NCI-H1105 treated with DMSO at 0.1 percent for 48 hours (cell line): ENCODE results near the gene DET1.
"Not testable (repeated sequence)": the region's sequence is repeated elsewhere in the genome, so short reads cannot be mapped to it uniquely, and the experiment has no call there.

Experiments
- DNase-seq: peaks from one replicate; lab custom pipeline; 2025; lab: John Stamatoyannopoulos, UW

Gene DET1

DNA sequence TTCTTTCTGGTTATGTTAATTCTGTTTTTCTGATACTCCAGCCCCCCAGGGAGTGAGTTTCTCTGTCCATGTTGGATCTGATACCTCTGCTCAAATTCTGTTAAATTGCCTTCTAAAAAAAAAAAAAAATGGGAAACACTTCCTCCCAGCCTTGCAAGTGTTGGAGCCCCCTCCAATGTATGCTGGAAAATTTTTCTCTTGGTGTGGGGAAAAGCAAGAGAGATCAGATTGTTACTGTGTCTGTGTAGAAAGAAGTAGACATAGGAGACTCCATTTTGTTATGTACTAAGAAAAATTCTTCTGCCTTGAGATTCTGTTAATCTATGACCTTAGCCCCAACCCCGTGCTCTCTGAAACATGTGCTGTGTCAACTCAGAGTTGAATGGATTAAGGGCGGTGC is 6.1 kb downstream of the DET1 start:
- DNase-seq = not testable (repeated sequence)

DNA sequence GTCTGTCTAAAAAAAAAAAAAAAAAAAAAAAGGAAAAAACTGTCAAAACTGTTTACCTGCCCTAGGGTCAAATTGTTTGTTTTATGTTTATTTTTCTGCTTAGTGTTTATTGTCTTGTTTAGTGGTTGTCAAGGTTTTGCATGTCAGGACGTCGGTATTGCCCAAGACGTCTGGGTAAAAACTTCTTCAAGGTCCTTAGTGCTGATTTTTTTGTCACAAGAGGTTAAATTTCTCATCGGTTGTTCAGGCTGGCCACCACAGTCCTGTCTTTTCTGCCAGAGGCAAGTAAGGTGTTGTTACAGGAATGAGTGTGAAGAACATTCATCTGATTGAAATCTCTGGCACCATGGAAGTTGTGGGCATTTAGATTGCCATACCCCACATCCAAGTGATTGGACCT is 7.0 kb downstream of the DET1 start:
- DNase-seq = no peak

DNA sequence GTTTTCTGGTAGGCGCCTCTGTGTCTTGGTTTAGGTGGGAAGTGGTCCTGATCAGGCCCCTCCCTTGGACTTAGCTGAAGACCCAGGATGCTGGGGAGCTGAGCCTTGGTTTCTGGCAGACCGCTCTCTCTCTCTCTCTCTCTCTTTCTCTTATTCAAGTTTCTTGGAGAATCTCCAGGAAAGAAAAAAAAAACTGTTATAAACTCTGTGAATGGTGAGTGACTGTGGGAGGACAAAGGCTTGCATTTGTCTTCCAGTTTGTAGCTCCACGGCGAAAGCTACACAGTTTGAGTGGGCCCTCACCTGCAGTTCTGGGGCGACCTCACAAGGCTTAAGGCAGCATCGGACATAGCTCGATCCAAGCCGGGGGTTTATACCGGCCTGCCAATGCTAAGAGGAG is 7.5 kb downstream of the DET1 start:
- DNase-seq = no peak

DNA sequence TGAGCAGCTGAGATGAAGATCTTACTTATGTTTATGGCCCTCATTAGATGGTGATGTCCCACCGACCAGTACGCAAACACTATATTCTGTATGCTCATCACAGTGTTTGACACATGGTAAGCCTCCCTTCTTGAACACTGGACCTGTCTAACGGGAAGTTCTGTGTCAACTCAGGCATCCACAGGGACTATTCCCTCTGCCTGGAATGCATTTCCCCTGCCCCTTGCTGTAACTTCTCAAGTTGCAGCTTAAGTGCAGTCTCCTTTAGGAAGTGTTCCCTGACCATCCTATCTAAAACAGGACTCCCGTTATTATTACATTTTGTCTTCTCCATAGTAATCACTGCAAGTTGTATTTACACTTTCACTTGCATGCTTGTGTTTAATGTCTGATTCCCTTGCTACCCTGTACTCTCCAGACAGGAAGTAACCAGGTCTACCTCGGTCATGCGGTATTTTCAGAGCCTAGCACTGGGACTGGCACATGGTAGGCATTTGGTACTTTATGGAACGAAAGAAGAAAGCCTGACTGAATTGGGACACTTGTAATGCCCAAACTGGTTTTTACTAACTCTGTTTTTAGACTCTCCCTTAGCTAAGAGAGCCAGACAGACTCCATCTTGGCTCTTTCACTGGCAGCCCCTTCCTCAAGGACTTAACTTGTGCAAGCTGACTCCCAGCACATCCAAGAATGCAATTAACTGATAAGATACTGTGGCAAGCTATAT is 8.7 kb downstream of the DET1 start:
- no peak for DNase-seq

DNA sequence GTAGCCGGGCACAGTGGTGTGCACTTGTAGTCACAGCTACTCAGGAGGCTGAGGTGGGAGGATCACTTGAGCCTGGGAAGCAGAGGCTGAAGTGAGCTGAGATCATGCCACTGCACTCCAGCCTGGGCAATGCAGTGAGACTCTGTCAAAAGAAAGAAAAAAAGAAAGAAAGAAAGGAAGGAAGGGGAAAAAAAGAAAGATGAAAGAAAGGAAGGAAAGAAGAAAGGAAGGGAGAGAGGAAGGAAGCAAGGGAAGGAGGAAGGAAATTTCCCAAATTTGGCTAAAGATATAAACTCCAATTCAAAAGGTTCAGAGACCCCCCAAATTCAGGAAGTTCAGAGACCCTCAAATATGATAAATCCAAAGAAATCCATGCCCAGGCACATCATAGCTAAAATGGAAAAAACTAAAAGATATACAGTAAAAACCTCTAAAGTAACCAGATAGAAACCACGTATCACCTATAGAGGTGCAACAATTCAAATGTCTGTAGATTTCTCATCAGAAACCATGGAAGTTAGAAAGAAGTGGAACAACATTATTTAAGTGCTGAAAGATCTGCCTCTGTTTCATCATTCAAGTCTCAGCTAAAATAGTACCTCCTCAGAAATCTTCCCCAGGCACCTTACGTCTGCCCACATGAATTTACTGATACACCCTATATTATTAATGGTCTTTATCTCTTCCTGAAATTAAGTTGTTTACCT is 10.7 kb downstream of the DET1 start:
- DNase-seq = no peak

DNA sequence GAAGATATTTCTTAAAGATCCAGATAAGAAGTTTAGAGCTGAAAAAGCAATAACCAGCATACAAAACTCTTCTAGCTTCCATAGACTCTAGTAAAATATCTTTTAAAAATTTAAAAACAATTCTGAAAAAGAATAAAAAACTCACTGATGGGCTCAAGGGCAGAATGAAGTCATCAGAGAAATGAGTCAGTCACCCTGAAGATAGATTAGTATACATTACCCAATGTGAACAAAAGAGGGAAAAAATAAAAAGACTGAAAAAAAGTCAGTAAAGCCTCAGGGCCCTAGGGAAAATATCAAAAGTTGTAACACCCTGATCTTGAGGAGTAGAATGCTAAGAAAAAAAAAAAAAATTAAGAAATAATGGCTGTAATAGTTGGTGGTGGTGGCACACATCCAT is 11.4 kb downstream of the DET1 start:
- no peak for DNase-seq

DNA sequence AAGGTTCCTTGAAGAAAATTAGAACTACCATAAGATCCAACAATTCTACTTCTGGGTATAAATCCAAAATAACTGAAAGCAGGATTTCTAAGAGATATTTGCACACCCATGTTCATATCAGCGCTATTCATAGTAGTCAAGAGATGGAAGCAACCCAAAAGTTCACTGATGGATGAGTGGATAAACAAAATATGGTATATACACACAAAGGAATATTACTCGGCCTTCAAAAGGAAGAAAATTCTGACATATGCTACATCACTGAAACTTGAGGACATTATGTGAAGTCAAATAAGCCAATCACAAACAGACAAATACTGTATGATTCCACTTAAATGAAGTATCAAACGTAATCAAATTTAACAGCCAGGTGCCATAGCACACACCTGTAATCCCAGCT is 13.1 kb downstream of the DET1 start:
- no peak for DNase-seq

DNA sequence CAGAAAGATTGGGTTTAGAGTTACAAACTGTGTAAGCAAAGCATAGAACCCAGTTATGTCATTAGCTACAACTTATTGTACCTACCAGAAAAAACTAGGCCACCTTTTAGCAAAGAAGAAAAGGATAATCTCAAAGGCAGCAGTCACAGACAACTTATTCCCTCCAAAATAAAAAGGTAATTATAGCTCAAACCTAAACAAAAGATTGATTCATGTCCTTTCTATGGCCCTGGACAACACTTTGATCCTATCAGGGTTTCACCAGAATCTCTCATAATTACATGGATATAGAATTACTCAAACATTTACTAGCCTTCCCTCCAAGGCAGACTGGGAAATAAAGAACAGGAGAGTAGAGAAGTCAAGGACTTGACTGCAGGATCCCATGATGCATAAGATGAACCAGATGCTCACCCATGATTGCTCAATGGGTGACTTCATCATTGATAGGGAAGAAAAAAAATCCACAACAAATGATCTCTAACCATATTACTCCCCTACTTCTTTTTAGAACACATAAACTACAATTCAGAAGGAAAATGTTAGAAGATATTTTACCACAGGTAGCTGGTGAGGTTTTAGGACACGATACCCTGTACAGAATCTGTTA is 17.4 kb downstream of the DET1 start:
- no peak for DNase-seq

DNA sequence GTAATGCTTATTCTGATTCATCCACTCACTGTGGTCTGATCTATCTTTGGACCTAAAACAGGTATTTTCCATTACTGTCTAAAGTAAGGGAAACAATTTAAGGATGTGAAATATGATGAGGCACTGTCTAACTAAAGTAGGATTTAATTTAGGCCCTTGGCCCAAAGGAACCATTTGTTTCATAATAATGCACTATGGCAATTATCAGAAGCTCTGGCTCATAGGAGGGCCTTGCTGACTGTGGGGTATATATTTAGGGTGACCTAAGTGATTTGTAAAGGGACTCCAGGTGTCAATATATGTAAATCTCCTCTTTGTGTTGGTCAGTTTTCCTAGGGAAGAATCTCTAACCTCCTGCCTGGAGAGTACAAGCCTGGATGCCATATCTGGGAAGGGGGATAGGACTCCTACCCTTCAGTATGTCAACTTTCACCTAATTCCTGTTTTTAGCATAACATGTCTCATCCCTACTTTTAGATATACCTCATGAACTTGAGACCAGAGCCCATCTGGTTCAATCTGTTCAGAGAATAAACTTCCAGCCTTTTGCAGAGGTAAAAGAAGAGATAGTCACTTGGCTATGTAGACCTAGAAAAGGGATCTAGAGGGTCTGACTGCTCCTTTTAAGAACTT is 20.1 kb downstream of the DET1 start:
- no peak for DNase-seq

DNA sequence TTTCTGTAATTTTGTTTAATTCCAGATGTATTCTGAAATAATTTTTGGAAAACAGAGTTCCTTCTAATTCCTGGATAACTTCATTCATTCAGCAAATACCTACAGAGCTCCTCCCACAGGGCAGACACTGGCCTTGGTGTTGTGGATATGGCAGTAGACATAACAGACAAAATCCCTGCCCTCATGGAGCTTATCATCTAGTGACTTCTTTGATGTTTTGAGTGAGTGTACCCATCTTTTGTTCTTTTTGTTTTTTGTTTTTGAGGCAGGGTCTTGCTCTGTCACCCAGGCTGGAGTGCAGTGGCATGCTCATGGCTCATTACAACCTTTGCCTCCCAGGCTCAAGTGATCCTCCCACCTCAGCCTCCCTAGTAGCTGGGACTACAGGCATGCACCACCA is 21.1 kb downstream of the DET1 start:
- DNase-seq = no peak

DNA sequence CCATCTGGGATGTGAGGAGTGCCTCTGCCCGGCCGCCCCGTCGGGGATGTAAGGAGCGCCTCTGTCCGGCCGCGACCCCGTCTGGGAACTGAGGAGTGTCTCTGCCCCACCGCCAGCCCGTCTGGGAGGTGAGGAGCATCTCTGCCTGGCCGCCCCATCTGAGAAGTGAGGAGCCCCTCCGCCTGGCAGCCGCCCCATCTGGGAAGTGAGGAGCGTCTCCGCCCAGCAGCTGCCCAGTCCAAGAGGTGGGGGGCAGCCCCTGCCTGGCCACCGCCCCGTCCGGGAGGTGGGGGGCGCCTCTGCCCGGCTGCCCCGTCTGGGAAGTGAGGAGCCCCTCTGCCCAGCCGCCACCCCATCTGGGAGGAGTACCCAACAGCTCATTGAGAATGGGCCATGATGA is 22.4 kb downstream of the DET1 start:
- not testable (repeated sequence) for DNase-seq

DNA sequence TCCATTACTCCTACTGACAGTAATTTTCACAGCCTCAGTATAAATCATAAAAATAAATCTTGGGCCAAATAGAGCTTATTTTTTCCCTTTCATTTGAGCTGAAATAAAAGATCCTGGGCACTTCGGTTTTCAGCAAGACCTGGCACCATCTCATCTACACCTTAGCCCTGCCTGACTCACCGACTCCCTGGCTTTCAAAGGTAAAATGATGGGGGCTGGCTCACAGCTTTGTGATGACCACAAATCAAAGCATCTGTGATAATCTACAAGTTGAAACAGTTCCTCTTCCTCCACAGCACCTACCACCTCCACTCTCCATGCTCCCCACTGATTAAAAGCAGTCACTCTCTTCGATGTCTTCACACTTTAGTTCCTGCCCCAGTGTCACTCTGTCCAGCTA is 27.6 kb downstream of the DET1 start:
- no peak for DNase-seq

DNA sequence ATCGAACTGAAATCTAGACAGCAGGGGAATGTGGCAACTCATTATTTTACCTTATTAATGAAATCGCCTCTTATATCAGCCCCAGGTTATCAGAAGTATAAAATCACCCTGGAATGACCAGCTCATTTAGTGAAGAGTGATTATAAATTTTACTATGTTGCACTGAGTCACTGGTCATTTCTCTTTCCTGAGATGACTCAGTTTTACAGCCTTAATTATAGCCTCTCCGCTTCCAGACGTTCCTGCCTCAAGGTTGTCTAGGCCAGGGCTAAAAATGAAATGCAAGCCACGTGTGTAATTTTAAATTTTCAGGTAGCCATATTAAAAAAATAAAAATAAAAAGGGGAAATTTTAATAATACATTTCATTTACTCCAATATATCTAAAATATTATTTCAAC is 33.3 kb downstream of the DET1 start:
- no peak for DNase-seq

DNA sequence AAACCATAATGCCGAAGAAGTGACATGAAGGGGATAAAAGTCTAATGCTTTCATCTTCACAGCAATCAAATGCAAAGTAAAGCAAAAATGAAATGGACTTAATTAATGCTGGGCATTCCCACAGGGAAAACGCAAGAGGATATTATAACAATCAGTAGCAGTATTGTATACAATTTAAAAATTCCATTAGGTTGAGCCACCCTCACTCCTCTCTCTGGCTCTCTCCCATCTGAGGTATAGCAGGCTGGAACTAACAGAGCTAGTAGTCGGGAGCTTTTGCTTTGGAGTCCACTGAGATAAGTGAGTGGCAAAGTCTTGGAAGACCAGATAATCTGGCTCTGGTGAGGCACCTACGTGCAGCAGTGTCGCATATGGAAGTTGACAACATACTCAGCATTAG is 33.9 kb downstream of the DET1 start:
- no peak for DNase-seq

DNA sequence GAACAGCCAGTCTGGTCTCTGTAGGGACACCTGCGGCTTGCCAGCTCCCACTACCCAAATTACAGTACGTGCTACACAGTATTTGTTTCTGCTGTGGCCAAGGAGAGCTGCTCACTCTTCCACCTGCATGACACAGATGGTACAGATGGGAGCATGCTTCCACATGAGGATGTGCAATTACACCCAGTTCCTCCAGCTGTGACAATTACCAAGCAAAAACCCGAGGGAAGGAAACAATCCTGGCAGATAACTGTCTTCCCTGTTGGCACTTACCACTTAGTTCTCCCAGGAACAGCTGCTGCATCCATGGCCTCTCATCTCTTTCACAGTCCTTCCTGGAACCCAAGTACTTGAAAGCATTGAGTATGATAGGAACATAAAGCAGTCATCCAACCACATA is 34.4 kb downstream of the DET1 start:
- DNase-seq = no peak

DNA sequence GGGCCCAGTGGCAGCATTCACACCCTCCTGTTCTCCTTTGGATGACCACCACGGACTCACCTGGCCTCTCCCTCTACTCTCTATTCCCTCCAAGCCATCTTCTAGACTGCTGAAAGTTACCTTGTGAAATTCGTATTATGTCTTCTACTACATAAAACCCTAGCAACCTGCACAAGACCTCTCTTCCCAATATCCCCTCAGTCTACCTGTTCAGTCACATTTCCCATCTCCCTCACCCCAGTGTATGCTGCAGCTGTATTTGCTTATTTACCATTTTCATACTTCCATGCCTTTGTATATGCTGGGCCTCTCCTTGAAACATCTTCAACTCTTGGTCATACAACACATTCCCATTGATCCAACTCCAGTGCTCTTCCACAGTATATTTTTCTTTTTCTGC is 35.3 kb downstream of the DET1 start:
- no peak for DNase-seq

DNA sequence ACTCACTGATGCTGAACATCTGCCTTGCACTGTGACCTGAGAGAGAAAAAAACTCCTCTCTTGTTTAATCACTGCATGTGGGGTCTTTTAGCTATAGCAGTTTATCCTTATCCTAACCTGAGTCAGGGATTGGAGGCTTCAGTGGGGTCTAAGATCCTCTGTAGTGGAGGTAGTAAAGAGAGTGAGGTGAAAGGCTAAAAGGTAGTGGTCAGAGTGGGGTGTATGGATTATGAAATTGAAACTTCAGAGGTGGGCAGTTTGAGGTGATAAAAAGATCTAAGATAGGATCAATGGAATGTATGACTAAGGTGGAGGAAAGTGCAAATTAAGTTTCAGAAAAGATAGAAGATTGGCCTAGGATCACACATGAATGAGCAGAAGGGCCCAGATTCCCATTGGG is 36.5 kb downstream of the DET1 start:
- DNase-seq = no peak

DNA sequence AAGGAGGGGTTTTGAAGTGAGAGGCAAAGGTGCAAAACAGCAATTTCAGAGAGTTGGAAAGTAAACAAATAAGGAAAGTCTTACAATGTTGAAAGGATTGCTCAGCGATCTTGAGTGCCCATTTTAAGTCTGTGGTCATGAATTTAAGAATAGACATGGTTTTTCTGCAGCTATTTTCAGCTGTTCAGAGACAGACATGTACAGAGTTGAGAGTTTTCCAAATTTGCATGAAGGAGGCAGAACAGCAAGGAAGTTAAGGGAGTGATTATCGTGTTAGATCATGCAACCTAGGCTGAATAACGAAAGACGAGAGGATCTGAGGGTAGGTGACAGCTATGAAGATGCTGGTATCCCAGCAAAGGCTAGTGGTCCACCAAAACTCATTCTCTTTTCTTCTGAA is 37.2 kb downstream of the DET1 start:
- DNase-seq = no peak

DNA sequence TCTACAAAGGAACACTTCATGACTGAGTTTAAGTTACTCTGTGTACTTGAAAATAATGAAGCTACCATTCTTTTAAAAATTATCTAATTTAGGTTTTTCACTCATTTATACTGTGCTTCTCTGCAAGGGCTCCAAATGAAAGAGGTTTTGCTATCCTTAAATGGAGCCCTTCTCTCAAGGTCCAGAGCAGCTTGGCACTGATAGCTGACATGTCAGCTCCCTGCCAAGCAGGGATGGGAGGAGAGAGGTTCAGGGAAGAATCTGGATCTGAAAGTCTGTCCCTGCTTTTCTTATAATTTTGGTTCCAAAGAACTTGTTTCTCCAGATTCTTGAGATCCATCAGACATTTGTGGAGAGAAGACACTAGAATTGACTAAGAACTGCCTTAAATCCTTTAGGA is 39.9 kb downstream of the DET1 start:
- no peak for DNase-seq

DNA sequence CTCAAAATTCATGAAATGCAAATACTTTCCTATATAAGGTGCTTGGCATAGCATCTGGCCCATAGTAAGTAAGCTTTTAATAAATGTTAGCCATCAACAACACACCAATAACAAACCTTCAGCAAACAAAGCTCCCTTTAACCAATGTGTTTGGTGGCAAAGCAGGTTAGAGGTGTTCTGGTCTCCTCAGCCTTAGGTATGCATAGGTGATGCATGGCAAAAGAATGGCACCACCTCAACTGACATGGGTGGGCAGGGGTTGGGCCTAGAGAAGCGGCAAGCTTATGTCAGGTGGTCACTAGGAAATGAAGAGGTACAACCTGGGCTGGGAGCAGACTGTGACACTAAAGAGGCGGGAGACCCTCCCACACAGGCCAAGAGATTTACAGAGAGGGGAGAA is 40.8 kb downstream of the DET1 start:
- DNase-seq = no peak

DNA sequence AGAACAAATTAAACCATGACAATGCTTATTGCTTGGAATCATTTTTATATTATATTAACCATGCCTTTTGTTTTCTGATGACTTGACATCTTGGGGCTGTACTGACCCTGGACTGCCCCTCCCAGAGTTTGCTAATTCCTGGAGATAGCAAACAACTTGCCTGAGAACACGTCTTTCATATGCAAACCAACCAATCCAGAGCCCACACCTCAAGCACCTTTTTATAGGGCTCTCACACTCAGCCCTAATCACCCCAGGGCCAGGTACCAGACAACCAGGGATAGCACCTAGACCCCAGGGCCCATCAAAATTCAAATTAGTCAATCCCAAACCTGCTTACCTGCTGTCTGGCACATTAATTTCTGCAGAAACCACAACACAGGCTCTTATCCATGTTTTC is 42.0 kb downstream of the DET1 start:
- no peak for DNase-seq

DNA sequence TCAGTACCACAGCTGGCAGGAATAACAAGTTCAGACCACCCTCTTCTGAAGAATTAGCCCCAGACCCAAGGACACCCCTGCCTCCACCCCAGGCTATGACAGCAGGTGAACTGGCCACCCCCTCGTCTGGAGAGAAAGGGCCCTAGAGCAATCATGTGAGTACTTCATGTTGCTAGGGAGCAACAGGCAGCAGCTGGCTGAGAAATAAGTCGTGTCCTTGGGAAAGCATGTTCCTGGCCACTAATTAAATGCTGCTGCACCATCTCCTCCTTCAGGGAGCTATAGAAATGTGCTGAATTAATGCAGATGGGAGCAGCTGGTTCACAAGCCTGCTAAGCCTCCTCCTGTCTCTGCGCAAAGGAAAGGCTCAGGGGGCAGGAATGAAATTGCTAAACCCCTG is 47.5 kb downstream of the DET1 start:
- peak; percentile 29 for DNase-seq

DNA sequence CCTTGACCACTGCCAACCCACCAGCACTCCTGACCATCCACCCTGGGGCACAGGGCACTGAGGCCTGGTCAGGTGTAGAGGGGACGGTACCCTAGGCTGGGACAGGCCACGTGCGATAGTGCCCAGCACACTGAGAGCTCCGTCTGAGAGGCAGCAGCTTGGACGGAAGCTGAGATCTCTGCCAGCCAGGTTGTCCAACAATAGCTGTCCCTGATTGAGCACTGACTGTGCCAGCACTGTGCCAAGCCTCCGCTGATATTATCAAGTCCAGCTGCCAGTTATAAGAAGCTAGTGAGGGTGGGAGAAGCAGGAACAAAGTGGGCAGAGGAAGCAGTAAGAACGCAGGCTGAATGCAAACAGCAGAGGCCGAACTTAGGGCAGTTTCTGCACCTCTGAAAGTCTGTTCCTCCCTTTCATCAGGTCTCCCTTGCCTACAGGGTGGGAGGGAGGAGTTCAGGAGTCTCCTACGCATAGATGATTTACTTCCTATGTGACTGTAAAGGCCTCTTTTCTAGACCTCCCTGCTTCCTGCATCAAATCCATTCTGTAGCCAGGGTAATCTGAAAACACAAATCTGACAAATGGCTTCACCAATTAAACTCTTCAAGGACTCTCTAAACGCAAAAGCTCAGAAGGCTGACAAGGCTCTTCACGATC is 49.2 kb downstream of the DET1 start:
- no peak for DNase-seq
